ENCODE measurements around the gene ANKMY1.

GRCh38 chr2:240602266-240603050 lies 44.7 kb upstream of the ANKMY1 start:
- TF ChIP-seq CTCF (IDR thresholded peaks at IDR 0.05), result no peak
- no peak for TF ChIP-seq POLR2A (IDR thresholded peaks at IDR 0.05)
